ENCODE results near the gene CRYGS. TPM values are rescaled to one million over a fixed set of nuclear protein-coding genes. Genes with fewer than 3 reads are reported as not detected.

CRYGS gene
- polyA plus RNA-seq, 1 of the 3 experiments (the other 2 are of a cell fraction) = 2.1 TPM

DNA sequence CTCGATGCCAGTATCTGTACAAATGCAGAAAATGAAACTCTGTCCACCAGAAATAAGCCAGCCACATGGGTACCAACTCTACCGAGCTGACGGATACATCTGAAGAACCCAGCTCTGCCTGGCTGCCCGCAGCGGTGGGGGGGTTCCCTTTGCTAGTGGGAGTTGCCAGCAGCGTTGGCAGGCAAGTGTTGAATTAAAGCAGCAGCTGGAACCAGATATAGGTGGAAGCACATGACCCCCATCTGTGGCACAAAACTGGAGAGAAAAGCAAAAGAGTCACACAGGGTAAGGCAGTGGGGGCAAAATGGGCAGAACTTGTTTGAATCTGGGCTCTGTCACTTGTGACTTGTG is 17.9 kb downstream of the CRYGS start:
- H3K27me3 ChIP-seq (ENCODE audit: insufficient read depth) = no peaks in the 10 kb centered on the region; the same call in 1 of the 2 replicates
- TF ChIP-seq POLR2AphosphoS5 (IDR thresholded peaks at IDR 0.05; ENCODE audit: low read depth, low read length) (no peak), GABPA (IDR thresholded peaks at IDR 0.05; ENCODE audit: low read depth) (no peak), CHD2 (IDR thresholded peaks at IDR 0.05; ENCODE audit: low read length, partially characterized antibody) (no peak), SMC3 (IDR thresholded peaks at IDR 0.05; ENCODE audit: low read depth, low read length) (no peak)
- TF ChIP-seq, protein P1, sequence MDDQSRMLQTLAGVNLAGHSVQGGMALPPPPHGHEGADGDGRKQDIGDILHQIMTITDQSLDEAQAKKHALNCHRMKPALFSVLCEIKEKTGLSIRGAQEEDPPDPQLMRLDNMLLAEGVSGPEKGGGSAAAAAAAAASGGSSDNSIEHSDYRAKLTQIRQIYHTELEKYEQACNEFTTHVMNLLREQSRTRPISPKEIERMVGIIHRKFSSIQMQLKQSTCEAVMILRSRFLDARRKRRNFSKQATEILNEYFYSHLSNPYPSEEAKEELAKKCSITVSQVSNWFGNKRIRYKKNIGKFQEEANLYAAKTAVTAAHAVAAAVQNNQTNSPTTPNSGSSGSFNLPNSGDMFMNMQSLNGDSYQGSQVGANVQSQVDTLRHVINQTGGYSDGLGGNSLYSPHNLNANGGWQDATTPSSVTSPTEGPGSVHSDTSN (IDR thresholded peaks at IDR 0.05) = no peak
- no peaks in the 10 kb centered on the region for H3K9me3 ChIP-seq
- H4K20me1 ChIP-seq (ENCODE audit: insufficient read depth) = no peaks in the 10 kb centered on the region
- no peak overlapping the region for H3K27ac ChIP-seq (ENCODE audit: low read depth in 2 of 2, low read length in 1 of 2)
- no peaks in the 10 kb centered on the region for H3F3A ChIP-seq (replicated peaks; ENCODE audit: insufficient read depth)
- H3K9me2 ChIP-seq = no peaks in the 10 kb centered on the region
- H3K36me3 ChIP-seq (replicated peaks in 1 of 2; ENCODE audit: control insufficient read depth in 1 of 2, insufficient read depth in 2 of 2, low read length in 1 of 2) = no peaks in the 10 kb centered on the region
- H3K79me2 ChIP-seq (ENCODE audit: insufficient read depth) = no peaks in the 10 kb centered on the region
- H3K4me3 ChIP-seq (ENCODE audit: low read depth in 2 of 2, low read length in 1 of 2) = no peak overlapping the region
- WGBS (ENCODE audit: low lambda C conversion rate) = 61% methylated on average over 6 of the region's 6 CpGs
- no peak for DNase-seq
- no peaks in the 10 kb centered on the region; a peak in 2 of 4 replicates for H3K4me1 ChIP-seq (ENCODE audit: control insufficient read depth in 1 of 2, insufficient read depth in 2 of 2, low read depth in 1 of 2, low read length in 1 of 2)
- no peak overlapping the region for H2AFZ ChIP-seq (ENCODE audit: low read depth)
- H3K9ac ChIP-seq = no peak overlapping the region
- ChIA-PET POLR2A (no interaction called here), CTCF (interaction anchor here (0.8 to 0.9 kb wide), 2 partner anchors 9 to 549 kb away, joined by 3 read pairs; no protein-coding TSS in a partner anchor)
- H3K4me2 ChIP-seq = no peak overlapping the region

DNA sequence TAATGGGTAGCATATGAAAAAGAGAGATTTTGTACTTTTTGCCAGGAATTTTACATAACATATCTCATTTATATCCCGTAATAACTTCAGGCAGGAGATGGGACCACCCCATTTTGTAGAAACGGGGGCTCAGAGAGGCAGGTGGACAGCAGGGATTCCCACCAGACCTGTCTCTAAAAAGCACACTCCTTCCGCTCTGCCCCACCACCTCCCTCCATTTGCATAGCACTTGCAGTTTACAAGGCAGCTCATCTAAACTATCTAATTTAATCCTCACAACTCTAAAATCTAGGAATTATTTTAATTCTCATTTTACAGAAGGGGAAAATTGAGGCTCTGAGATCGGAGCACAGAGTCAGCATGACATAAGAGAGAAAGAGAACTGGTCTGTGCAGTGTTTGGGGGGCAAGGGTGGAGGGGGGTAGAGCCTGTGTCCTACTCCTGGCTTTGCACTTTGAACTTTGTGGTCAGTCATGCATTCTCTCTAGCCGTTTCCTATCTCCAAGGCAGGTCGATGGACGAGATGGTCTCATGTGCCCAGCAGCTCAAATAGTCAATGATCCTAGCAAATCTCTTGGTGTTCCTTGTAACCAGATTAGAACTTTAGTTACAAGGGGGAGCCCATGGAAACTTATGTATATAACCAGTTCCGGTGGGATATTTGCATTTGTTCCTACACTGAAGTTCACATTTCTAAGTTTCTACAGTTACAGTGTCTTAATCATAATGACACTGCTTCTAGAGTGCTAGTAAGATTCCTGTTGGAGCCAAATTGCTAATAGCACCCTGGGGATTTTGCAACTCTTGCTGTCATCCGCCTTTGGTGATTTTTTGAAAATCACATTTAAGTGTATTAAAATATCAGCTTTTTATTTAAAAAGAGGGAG is 18.6 kb downstream of the CRYGS start:
- no peak overlapping the region for H3K4me3 ChIP-seq (ENCODE audit: low read depth in 2 of 2, low read length in 1 of 2)
- POLR2A ChIA-PET = no interaction called here
- H3K9me2 ChIP-seq = no peaks in the 10 kb centered on the region
- TF ChIP-seq, protein P2, sequence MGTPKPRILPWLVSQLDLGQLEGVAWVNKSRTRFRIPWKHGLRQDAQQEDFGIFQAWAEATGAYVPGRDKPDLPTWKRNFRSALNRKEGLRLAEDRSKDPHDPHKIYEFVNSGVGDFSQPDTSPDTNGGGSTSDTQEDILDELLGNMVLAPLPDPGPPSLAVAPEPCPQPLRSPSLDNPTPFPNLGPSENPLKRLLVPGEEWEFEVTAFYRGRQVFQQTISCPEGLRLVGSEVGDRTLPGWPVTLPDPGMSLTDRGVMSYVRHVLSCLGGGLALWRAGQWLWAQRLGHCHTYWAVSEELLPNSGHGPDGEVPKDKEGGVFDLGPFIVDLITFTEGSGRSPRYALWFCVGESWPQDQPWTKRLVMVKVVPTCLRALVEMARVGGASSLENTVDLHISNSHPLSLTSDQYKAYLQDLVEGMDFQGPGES (IDR thresholded peaks at IDR 0.05; ENCODE audit: low read depth, low read length) = no peak
- TF ChIP-seq GABPA (IDR thresholded peaks at IDR 0.05; ENCODE audit: low read depth) (no peak), EP300 (IDR thresholded peaks at IDR 0.05; ENCODE audit: borderline replicate concordance in 1 of 2, low read depth in 1 of 2, low read length in 1 of 2) (no peak), NFIC (IDR thresholded peaks at IDR 0.05; ENCODE audit: borderline replicate concordance) (no peak), SIN3A (IDR thresholded peaks at IDR 0.05; ENCODE audit: borderline replicate concordance, low read depth, low read length) (no peak), RFX5 (IDR thresholded peaks at IDR 0.05; ENCODE audit: low read length) (no peak), EZH2phosphoT487 (IDR thresholded peaks at IDR 0.05; ENCODE audit: borderline replicate concordance, low read depth) (no peak), TEAD4 (IDR thresholded peaks at IDR 0.05; ENCODE audit: borderline replicate concordance, insufficient read depth) (no peak), POLR2AphosphoS5 (IDR thresholded peaks at IDR 0.05; ENCODE audit: low read depth, low read length) (no peak), YY1 (IDR thresholded peaks at IDR 0.05; ENCODE audit: low read depth) (no peak)
- TF ChIP-seq, protein P3, sequence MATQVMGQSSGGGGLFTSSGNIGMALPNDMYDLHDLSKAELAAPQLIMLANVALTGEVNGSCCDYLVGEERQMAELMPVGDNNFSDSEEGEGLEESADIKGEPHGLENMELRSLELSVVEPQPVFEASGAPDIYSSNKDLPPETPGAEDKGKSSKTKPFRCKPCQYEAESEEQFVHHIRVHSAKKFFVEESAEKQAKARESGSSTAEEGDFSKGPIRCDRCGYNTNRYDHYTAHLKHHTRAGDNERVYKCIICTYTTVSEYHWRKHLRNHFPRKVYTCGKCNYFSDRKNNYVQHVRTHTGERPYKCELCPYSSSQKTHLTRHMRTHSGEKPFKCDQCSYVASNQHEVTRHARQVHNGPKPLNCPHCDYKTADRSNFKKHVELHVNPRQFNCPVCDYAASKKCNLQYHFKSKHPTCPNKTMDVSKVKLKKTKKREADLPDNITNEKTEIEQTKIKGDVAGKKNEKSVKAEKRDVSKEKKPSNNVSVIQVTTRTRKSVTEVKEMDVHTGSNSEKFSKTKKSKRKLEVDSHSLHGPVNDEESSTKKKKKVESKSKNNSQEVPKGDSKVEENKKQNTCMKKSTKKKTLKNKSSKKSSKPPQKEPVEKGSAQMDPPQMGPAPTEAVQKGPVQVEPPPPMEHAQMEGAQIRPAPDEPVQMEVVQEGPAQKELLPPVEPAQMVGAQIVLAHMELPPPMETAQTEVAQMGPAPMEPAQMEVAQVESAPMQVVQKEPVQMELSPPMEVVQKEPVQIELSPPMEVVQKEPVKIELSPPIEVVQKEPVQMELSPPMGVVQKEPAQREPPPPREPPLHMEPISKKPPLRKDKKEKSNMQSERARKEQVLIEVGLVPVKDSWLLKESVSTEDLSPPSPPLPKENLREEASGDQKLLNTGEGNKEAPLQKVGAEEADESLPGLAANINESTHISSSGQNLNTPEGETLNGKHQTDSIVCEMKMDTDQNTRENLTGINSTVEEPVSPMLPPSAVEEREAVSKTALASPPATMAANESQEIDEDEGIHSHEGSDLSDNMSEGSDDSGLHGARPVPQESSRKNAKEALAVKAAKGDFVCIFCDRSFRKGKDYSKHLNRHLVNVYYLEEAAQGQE (IDR thresholded peaks at IDR 0.05; ENCODE audit: low read depth, low read length) = no peak
- TF ChIP-seq, protein P4, sequence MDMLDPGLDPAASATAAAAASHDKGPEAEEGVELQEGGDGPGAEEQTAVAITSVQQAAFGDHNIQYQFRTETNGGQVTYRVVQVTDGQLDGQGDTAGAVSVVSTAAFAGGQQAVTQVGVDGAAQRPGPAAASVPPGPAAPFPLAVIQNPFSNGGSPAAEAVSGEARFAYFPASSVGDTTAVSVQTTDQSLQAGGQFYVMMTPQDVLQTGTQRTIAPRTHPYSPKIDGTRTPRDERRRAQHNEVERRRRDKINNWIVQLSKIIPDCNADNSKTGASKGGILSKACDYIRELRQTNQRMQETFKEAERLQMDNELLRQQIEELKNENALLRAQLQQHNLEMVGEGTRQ (IDR thresholded peaks at IDR 0.05; ENCODE audit: borderline replicate concordance, low read depth, low read length) = no peak
- TF ChIP-seq, protein P5, sequence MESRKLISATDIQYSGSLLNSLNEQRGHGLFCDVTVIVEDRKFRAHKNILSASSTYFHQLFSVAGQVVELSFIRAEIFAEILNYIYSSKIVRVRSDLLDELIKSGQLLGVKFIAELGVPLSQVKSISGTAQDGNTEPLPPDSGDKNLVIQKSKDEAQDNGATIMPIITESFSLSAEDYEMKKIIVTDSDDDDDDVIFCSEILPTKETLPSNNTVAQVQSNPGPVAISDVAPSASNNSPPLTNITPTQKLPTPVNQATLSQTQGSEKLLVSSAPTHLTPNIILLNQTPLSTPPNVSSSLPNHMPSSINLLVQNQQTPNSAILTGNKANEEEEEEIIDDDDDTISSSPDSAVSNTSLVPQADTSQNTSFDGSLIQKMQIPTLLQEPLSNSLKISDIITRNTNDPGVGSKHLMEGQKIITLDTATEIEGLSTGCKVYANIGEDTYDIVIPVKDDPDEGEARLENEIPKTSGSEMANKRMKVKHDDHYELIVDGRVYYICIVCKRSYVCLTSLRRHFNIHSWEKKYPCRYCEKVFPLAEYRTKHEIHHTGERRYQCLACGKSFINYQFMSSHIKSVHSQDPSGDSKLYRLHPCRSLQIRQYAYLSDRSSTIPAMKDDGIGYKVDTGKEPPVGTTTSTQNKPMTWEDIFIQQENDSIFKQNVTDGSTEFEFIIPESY (IDR thresholded peaks at IDR 0.05; ENCODE audit: borderline replicate concordance, low read depth) = no peak

More for the DNA sequence above, 18.6 kb downstream of the CRYGS start:
- Histone ChIP-seq H3F3A (replicated peaks; ENCODE audit: insufficient read depth) (no peaks in the 10 kb centered on the region), H3K27ac (ENCODE audit: low read depth in 2 of 2, low read length in 1 of 2) (no peak overlapping the region), H3K4me1 (ENCODE audit: control insufficient read depth in 1 of 2, insufficient read depth in 2 of 2, low read depth in 1 of 2, low read length in 1 of 2) (no peaks in the 10 kb centered on the region; a peak in 2 of 4 replicates), H3K36me3 (replicated peaks in 1 of 2; ENCODE audit: control insufficient read depth in 1 of 2, insufficient read depth in 2 of 2, low read length in 1 of 2) (no peaks in the 10 kb centered on the region), H2AFZ (ENCODE audit: low read depth) (no peak overlapping the region), H3K4me2 (no peak overlapping the region), H3K79me2 (ENCODE audit: insufficient read depth) (no peaks in the 10 kb centered on the region), H3K9ac (no peak overlapping the region), H4K20me1 (ENCODE audit: insufficient read depth) (no peaks in the 10 kb centered on the region), H3K27me3 (ENCODE audit: insufficient read depth) (no peaks in the 10 kb centered on the region; the same call in 1 of the 2 replicates), H3K9me3 (no peaks in the 10 kb centered on the region)
- no peak for DNase-seq
- WGBS (ENCODE audit: low lambda C conversion rate) = 56% methylated on average over 9 of the region's 9 CpGs
- CTCF ChIA-PET = interaction anchor here (0.6 to 0.9 kb wide), 3 partner anchors 8 to 549 kb away, joined by 3 read pairs; no protein-coding TSS in a partner anchor
